ENCODE data around the gene HIPK1. TPM values are rescaled to one million over a fixed set of nuclear protein-coding genes. Genes with fewer than 3 reads are reported as not detected.

HIPK1 gene
- total RNA-seq, 4 donors from 2014 or later = 42.3 to 63.4 (median 53.0) TPM

DNA sequence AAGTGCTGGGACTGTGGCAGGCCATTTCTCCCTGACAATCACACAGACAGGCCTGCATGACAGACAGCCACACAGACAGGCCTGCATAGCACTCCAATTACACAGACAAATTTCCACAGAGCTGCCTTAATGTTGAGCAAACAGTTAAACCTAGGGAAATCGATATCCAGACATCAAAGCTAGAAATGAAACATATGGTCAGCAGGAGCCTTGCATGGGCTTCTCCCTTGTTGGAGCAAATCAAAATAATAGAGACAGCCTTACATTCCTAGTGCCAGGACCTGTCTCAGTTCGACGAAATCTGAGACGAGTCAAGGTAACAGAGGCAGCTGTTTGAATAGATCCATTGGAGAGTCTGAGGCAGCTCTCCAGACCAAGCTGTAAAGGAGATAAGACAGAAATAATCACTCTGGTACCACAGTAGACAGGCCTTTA lies 92.6 kb downstream of the HIPK1 start:
- Histone ChIP-seq H3K9me3 (peaks cover 0 to 4% (median 0%) of the 10 kb centered on the region in 4 donors), H3K4me1 (no peaks in the 10 kb centered on the region), H3K27ac (no peak overlapping the region), H3K27me3 (no peaks in the 10 kb centered on the region), H3K36me3 (no peaks in the 10 kb centered on the region), H3K4me3 (no peak overlapping the region)
- no peak for TF ChIP-seq EP300 (IDR thresholded peaks at IDR 0.05)
- no peak for TF ChIP-seq POLR2A (IDR thresholded peaks at IDR 0.05)
- TF ChIP-seq, protein P1, sequence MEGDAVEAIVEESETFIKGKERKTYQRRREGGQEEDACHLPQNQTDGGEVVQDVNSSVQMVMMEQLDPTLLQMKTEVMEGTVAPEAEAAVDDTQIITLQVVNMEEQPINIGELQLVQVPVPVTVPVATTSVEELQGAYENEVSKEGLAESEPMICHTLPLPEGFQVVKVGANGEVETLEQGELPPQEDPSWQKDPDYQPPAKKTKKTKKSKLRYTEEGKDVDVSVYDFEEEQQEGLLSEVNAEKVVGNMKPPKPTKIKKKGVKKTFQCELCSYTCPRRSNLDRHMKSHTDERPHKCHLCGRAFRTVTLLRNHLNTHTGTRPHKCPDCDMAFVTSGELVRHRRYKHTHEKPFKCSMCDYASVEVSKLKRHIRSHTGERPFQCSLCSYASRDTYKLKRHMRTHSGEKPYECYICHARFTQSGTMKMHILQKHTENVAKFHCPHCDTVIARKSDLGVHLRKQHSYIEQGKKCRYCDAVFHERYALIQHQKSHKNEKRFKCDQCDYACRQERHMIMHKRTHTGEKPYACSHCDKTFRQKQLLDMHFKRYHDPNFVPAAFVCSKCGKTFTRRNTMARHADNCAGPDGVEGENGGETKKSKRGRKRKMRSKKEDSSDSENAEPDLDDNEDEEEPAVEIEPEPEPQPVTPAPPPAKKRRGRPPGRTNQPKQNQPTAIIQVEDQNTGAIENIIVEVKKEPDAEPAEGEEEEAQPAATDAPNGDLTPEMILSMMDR (IDR thresholded peaks at IDR 0.05) = no peak
- DNase-seq (ENCODE audit: low spot score in 2 of 2) = no peak
- 55 to 56% methylated on average over 4 of the region's 4 CpGs for WGBS, 2 donors

DNA sequence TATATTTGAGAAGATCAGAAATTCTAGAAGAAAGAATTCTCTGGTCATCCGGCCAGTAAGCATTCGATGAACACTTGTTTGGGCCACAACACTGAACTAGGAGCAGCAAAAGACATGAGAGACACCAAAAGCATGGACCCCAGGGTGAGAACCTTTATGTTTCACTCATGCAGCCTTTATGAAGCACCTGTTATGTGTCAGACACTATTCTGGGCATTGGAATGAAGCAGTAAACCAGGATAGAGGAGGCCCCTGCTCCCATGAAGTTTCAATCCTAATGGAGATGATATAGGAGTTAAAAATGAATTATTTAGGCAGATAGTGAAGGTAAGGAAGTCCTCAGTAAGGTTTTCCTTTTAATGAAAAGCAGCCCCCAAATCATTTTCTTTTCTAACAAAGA lies 93.8 kb downstream of the HIPK1 start:
- WGBS, 2 donors = 80 to 88% methylated on average over 2 of the region's 2 CpGs
- H3K36me3 ChIP-seq = no peaks in the 10 kb centered on the region
- TF ChIP-seq, protein P1 (IDR thresholded peaks at IDR 0.05) = no peak
- TF ChIP-seq EP300 (IDR thresholded peaks at IDR 0.05) = no peak
- no peak for TF ChIP-seq POLR2A (IDR thresholded peaks at IDR 0.05)
- no peak overlapping the region for H3K27ac ChIP-seq
- no peaks in the 10 kb centered on the region for H3K27me3 ChIP-seq
- H3K4me1 ChIP-seq = no peaks in the 10 kb centered on the region
- DNase-seq (ENCODE audit: low spot score in 2 of 2) = no peak
- H3K4me3 ChIP-seq = no peak overlapping the region
- H3K9me3 ChIP-seq = peaks cover 0 to 4% (median 0%) of the 10 kb centered on the region in 4 donors

DNA sequence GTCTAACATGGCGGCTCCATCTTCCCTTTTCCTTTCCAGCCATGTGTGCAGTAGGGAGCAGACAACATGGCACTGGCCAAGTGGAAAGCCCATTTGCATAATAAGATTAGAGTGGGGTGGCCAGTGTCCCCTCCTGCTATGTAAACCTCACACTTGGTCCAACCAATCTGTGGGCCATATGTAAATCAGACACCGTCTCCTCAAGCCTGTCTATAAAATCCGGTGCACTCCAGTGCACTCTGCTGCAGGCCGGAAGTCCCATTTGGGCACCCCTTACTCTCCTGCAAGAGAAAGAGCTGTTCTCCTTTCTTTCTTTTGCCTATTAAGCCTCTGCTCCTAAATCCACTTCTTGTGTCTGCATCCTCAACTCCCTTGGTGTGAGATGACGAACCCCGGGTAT lies 94.3 kb downstream of the HIPK1 start:
- Histone ChIP-seq H3K4me1 (no peaks in the 10 kb centered on the region), H3K9me3 (peaks cover 0 to 4% (median 0%) of the 10 kb centered on the region in 4 donors), H3K36me3 (no peaks in the 10 kb centered on the region), H3K27ac (no peak overlapping the region), H3K4me3 (no peak overlapping the region), H3K27me3 (no peaks in the 10 kb centered on the region)
- TF ChIP-seq, protein P1 (IDR thresholded peaks at IDR 0.05) = no peak
- no peak for TF ChIP-seq POLR2A (IDR thresholded peaks at IDR 0.05)
- TF ChIP-seq EP300 (IDR thresholded peaks at IDR 0.05) = no peak
- DNase-seq (ENCODE audit: low spot score in 2 of 2) = no peak
- WGBS, 2 donors = 75 to 81% methylated on average over 6 of the region's 6 CpGs

DNA sequence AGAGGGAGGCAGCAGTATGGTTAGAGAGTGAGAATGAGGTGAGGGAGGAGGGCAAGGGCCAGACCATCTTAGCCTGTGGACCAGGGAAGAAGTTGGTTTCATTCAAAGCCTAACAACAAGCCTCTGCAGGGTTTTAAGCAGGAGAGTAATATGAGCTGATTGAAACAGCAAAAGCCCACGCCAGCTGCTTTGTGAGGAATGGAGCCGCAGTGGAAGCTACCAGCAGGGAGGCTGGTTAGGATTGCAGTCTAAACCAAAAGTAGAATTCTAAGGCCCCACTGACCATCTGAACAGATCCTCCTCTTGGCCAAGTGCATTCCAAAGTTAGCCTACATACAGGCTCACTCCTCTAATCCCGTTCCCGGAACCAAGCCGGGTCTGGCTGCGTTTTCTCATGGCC lies 94.9 kb downstream of the HIPK1 start:
- TF ChIP-seq POLR2A (IDR thresholded peaks at IDR 0.05) (no peak), EP300 (IDR thresholded peaks at IDR 0.05) (no peak)
- TF ChIP-seq, protein P1 (IDR thresholded peaks at IDR 0.05) = no peak
- Histone ChIP-seq H3K4me3 (no peak overlapping the region), H3K27ac (no peak overlapping the region), H3K9me3 (peaks cover 0 to 4% (median 0%) of the 10 kb centered on the region in 4 donors), H3K4me1 (no peaks in the 10 kb centered on the region), H3K36me3 (no peaks in the 10 kb centered on the region), H3K27me3 (no peaks in the 10 kb centered on the region)
- DNase-seq (ENCODE audit: low spot score in 2 of 2) = no peak
- 80 to 86% methylated on average over 6 of the region's 6 CpGs for WGBS, 2 donors

DNA sequence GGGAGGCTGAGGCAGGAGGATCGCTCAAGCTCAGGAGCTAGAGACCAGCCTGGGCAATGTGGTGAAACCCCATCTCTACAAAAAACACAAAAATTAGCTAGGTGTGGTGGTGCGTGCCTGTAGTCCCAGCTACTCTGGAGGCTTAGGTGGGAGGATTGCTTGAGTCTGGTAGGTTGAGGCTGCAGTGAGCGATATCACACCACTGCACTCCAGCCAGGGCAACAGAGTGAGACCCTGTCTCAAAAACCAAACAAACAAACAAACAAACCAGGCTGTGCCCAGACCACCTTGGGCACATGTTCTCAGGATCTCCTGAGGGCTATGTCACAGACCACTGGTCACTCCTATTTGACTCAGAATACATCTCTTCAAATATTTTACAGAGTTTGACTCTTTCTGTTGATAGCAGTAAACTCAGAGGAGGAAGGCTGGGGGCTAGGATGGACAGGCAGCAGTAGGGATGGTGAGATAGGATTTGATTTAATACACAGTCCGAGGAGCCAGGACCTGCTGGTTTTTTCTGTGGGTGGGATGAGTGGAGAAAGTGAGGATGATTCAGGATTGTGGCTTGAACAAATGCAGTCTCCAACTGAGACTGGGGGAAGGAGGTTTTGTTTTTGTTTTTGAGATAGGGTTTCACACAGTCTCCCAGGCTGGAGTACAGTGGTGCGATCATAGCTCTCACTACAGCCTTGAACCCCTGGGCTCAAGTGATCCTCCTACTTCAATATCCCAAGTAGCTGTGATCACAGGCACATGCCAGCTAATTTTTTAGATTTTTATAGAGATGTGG lies 96.7 kb downstream of the HIPK1 start:
- Histone ChIP-seq H3K4me1 (no peaks in the 10 kb centered on the region), H3K9me3 (no peaks in the 10 kb centered on the region), H3K27me3 (no peaks in the 10 kb centered on the region), H3K27ac (no peak overlapping the region), H3K36me3 (no peaks in the 10 kb centered on the region), H3K4me3 (no peak overlapping the region)
- 93 to 95% methylated on average over 5 of the region's 5 CpGs for WGBS, 2 donors
- TF ChIP-seq POLR2A (IDR thresholded peaks at IDR 0.05) (no peak), EP300 (IDR thresholded peaks at IDR 0.05) (no peak)
- TF ChIP-seq, protein P1 (IDR thresholded peaks at IDR 0.05) = no peak
- no peak for DNase-seq (ENCODE audit: low spot score in 2 of 2)
